Uterine smooth muscle cell (primary cell): Measurements from ENCODE around the gene AASS. TPM values are rescaled to one million over a fixed set of nuclear protein-coding genes. Genes with fewer than 3 reads are reported as not detected.

Experiments used
- total RNA-seq: library from RNA; depleted of rRNA; stranded (reverse); fragments of >200 nt; gene quantifications from 2 replicates; pipeline ENCODE4 v1.2.3, GENCODE V29; 2014

The AASS gene
- total RNA-seq: 31.1 and 40.1 TPM in 2 replicates

GRCh38 chr7:122143751-122144711, at the start of gene AASS:
Gene AASS (minus strand): TSS chr7:122144249. CDS start chr7:122133726, 10,523 bp downstream.

Other genes with a start within 250 kb of the AASS start
- gene FEZF1, start 160.5 kb upstream of the AASS start, total RNA-seq: not detected in 2 replicates